ENCODE measurements around the gene HOXA9.

The HOXA9 gene

GRCh38 chr7:27163288-27164044, 1.9 kb downstream of the HOXA9 start:
- DNase-seq = no peak

- DNase-seq = no peak
Observed at GRCh38 chr7:27162561-27163287, 2.6 kb downstream of the HOXA9 start.

GRCh38 chr7:27161721-27162560, 3.4 kb downstream of the HOXA9 start:
- DNase-seq = no peak

- DNase-seq = no peak
Observed at GRCh38 chr7:27161214-27161720, 4.1 kb downstream of the HOXA9 start.

GRCh38 chr7:27160546-27161213, 4.7 kb downstream of the HOXA9 start:
- peak; percentile 69 for DNase-seq

- DNase-seq = no peak
Observed at GRCh38 chr7:27160145-27160545, 5.2 kb downstream of the HOXA9 start.

GRCh38 chr7:27159266-27160144, 5.8 kb downstream of the HOXA9 start:
- no peak for DNase-seq

- DNase-seq = no peak
Observed at GRCh38 chr7:27158436-27159265, 6.7 kb downstream of the HOXA9 start.

- DNase-seq = no peak
Observed at GRCh38 chr7:27157702-27158431, 7.5 kb downstream of the HOXA9 start.

- DNase-seq = no peak
Observed at GRCh38 chr7:27156916-27157701, 8.2 kb downstream of the HOXA9 start.

GRCh38 chr7:27156508-27156898, 8.8 kb downstream of the HOXA9 start, which contains the start of gene HOXA7:
TSS of gene HOXA7 (minus strand) at chr7:27156675. CDS start at chr7:27156545, 130 bp downstream.
- DNase-seq = no peak

GRCh38 chr7:27155816-27156507, 9.4 kb downstream of the HOXA9 start:
- DNase-seq = no peak

GRCh38 chr7:27154901-27155815, 10.2 kb downstream of the HOXA9 start:
- DNase-seq = no peak

- no peak for DNase-seq
Observed at GRCh38 chr7:27154369-27154768, 11.0 kb downstream of the HOXA9 start.

- DNase-seq = no peak
Observed at GRCh38 chr7:27153526-27153925, 11.8 kb downstream of the HOXA9 start.

GRCh38 chr7:27152816-27153442, 12.4 kb downstream of the HOXA9 start:
- DNase-seq = no peak
